Measurements from ENCODE around the gene CYLD.
A peak's percentile ranks its signal among the peaks of the same experiment; 100 is the strongest.

CYLD gene

DNA sequence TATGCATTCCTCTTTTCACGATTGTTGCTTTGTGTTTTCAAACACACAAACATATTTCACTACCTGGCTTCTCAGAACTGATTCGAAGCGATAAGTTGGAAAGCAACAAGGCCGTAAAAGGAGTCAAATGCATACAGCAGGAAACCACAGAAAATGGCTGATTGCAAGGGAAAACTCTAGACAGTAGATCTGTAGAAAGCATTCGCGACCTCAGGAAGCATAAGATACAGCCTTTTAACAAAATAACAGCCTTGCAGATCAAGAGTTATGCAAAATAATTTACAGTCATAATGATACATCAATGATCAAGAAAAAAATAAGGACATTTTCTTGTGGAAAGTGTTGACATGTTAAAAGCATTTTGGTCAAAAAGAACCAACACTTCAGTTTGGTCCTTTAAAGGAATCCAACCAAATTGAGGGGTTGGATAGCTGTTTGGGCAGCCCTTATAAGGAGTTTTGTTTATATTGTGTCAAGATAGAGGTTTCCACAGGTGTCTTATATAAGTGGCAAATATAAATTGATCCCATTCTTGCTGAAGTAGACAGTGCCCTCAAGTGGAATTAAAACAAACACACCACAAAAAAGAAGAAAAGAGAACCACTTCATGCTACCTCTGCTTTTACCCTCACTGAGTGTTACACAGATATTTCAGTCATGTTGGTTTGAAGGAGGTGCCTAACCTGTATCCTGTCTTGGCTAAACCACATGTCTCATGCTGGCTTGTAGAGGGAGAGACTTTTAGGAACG lies 5.5 kb downstream of the CYLD start:
- Histone ChIP-seq H3K9me3 (no peaks in the 10 kb centered on the region), H4K20me1 (no peaks in the 10 kb centered on the region), H3K4me2 (peak overlapping the region; percentile 29), H3K4me3 (no peak overlapping the region), H3K9ac (no peak overlapping the region), H3K27ac (no peak overlapping the region), H3K36me3 (peaks cover 3% of the 10 kb centered on the region), H3K27me3 (peaks cover 17% of the 10 kb centered on the region), H3K4me1 (peaks cover 16% of the 10 kb centered on the region)
- no peak for TF ChIP-seq Cebpa-rat (IDR thresholded peaks at IDR 0.05)

DNA sequence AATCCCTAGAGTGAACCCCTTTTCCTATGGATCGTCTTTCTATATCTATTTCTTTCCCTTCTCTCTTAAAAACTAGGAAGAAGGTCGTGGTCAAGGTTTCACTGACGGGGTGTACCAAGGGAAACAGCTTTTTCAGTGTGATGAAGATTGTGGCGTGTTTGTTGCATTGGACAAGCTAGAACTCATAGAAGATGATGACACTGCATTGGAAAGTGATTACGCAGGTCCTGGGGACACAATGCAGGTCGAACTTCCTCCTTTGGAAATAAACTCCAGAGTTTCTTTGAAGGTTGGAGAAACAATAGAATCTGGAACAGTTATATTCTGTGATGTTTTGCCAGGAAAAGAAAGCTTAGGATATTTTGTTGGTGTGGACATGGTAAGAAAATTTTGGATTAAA lies 9.6 kb downstream of the CYLD start:
- Histone ChIP-seq H3K27me3 (no peaks in the 10 kb centered on the region), H3K27ac (no peak overlapping the region), H3K4me3 (no peak overlapping the region), H3K9me3 (no peaks in the 10 kb centered on the region), H3K4me1 (peaks cover 12% of the 10 kb centered on the region), H3K9ac (no peak overlapping the region), H3K4me2 (no peak overlapping the region), H4K20me1 (0 out of 2 replicates have a peak, but pooled peaks cover 5% of the 10 kb centered on the region), H3K36me3 (peaks cover 7% of the 10 kb centered on the region; the same call in 1 of the 2 replicates)
- no peak for TF ChIP-seq Cebpa-rat (IDR thresholded peaks at IDR 0.05)

GRCh38 chr16:50752471-50753235 lies 10.8 kb downstream of the CYLD start:
- H4K20me1 ChIP-seq, result 0 out of 2 replicates have a peak, but pooled peaks cover 5% of the 10 kb centered on the region
- no peaks in the 10 kb centered on the region for H3K9me3 ChIP-seq
- H3K4me2 ChIP-seq, result no peak overlapping the region
- no peak overlapping the region for H3K9ac ChIP-seq
- H3K4me1 ChIP-seq, result peaks cover 3% of the 10 kb centered on the region; the same call in 1 of the 2 replicates
- no peak for TF ChIP-seq Cebpa-rat (IDR thresholded peaks at IDR 0.05)
- peaks cover 7% of the 10 kb centered on the region; the same call in 1 of the 2 replicates for H3K36me3 ChIP-seq
- no peaks in the 10 kb centered on the region for H3K27me3 ChIP-seq
- no peak overlapping the region for H3K27ac ChIP-seq
- no peak overlapping the region for H3K4me3 ChIP-seq

DNA sequence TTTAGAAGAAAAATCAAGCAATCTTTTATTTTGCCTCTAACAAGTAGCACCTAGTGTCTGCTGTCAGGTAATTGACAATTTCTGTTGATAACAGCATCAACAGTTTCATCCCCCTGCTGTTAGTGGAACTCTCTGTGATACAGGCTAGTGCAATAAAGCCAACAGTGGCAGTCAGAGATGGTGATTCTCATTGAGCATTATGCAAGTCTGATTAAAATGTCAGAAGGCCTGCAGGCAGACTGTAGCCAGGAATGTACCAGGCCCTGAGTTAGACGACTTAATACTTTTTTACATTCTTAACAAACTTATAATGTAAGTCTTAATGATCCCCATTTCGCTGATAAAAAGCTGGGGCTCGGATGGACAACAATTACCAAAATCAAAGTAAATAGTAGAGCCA lies 14.6 kb downstream of the CYLD start:
- H3K36me3 ChIP-seq, result peaks cover 4% of the 10 kb centered on the region; the same call in 1 of the 2 replicates
- H3K4me2 ChIP-seq, result no peak overlapping the region
- 0 out of 2 replicates have a peak, but pooled peaks cover 5% of the 10 kb centered on the region for H4K20me1 ChIP-seq
- H3K9me3 ChIP-seq, result no peaks in the 10 kb centered on the region
- H3K27ac ChIP-seq, result no peak overlapping the region
- no peak for TF ChIP-seq Cebpa-rat (IDR thresholded peaks at IDR 0.05)
- H3K4me1 ChIP-seq, result no peaks in the 10 kb centered on the region
- H3K9ac ChIP-seq, result no peak overlapping the region
- no peak overlapping the region for H3K4me3 ChIP-seq
- no peaks in the 10 kb centered on the region for H3K27me3 ChIP-seq

DNA sequence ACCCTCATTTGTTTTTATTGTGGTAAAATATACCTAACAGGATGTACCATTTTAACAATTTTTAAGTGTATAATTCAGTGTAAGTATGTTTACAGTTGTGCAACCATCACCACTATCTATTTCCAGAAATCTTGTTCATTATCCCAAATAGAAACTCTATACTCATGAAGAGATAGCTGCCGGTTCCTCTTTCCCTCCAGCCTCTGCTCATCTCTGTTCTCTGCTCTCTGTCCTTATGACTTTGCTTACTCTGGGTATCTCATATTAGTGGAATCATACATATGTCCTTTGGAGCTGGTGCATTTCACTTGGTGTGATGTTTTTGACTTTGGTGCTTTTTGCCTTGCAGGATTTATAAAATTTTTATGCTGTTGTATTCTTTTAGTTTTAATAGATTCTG lies 19.4 kb downstream of the CYLD start:
- Histone ChIP-seq H3K4me3 (no peak overlapping the region), H3K9ac (no peak overlapping the region), H3K4me2 (no peak overlapping the region), H3K27ac (no peak overlapping the region), H3K4me1 (no peaks in the 10 kb centered on the region), H4K20me1 (no peaks in the 10 kb centered on the region), H3K9me3 (peaks cover 14% of the 10 kb centered on the region), H3K36me3 (peaks cover 13% of the 10 kb centered on the region), H3K27me3 (no peaks in the 10 kb centered on the region)
- TF ChIP-seq Cebpa-rat (IDR thresholded peaks at IDR 0.05), result no peak

- no peaks in the 10 kb centered on the region for H3K27me3 ChIP-seq
- H3K9ac ChIP-seq, result no peak overlapping the region
- TF ChIP-seq Cebpa-rat (IDR thresholded peaks at IDR 0.05), result no peak
- peaks cover 23% of the 10 kb centered on the region for H3K9me3 ChIP-seq
- H3K36me3 ChIP-seq, result peaks cover 23% of the 10 kb centered on the region
- H3K4me2 ChIP-seq, result no peak overlapping the region
- H3K4me3 ChIP-seq, result no peak overlapping the region
- no peaks in the 10 kb centered on the region for H4K20me1 ChIP-seq
- no peak overlapping the region for H3K27ac ChIP-seq
- no peaks in the 10 kb centered on the region for H3K4me1 ChIP-seq
Observed at GRCh38 chr16:50762241-50762640, 20.4 kb downstream of the CYLD start.

DNA sequence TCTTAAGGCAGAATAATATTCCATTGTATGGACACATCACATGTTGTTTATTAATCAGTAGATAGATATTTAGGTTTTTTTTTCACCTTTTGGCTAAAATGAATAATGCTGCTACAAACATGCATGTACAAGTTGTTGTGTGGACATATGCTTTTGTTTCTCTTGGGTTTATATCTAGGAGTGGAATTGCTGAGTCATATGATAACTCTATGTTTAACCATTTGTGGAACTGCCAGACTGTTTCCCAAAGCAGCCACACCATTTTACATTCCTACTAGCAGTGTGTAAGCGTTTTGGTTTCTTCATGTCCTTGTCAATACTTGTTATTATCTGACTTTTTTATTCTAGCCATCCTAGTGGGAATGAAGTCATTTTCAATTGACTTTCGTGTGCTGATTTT lies 21.3 kb downstream of the CYLD start:
- H3K9me3 ChIP-seq, result peaks cover 23% of the 10 kb centered on the region
- no peaks in the 10 kb centered on the region for H3K4me1 ChIP-seq
- no peak overlapping the region for H3K4me3 ChIP-seq
- H3K4me2 ChIP-seq, result no peak overlapping the region
- H4K20me1 ChIP-seq, result no peaks in the 10 kb centered on the region
- H3K27ac ChIP-seq, result no peak overlapping the region
- H3K27me3 ChIP-seq, result no peaks in the 10 kb centered on the region
- TF ChIP-seq Cebpa-rat (IDR thresholded peaks at IDR 0.05), result no peak
- H3K9ac ChIP-seq, result no peak overlapping the region
- H3K36me3 ChIP-seq, result peaks cover 23% of the 10 kb centered on the region

DNA sequence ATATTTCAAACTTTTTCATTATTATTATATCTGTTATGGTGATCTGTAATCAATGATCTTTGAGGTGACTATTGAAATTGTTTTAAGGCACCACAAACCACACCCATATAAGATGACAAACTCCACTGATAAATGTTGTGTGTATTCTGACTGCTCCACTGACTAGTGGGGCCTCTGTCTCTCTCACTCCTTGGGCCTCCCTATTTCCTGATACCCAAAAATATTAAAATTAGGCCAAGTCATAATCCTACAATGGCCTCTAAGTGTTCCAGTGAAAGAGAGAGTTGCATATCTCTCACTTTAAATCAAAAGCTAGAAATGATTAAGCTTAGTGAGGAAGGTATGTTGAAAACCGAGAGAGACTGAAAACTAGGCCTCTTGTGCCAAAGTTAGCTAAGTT lies 23.4 kb downstream of the CYLD start:
- Histone ChIP-seq H3K27ac (no peak overlapping the region), H3K4me2 (no peak overlapping the region), H3K4me1 (no peaks in the 10 kb centered on the region), H3K4me3 (no peak overlapping the region), H3K27me3 (no peaks in the 10 kb centered on the region), H3K9ac (no peak overlapping the region), H4K20me1 (no peaks in the 10 kb centered on the region), H3K9me3 (peaks cover 34% of the 10 kb centered on the region), H3K36me3 (peaks cover 23% of the 10 kb centered on the region)
- no peak for TF ChIP-seq Cebpa-rat (IDR thresholded peaks at IDR 0.05)

DNA sequence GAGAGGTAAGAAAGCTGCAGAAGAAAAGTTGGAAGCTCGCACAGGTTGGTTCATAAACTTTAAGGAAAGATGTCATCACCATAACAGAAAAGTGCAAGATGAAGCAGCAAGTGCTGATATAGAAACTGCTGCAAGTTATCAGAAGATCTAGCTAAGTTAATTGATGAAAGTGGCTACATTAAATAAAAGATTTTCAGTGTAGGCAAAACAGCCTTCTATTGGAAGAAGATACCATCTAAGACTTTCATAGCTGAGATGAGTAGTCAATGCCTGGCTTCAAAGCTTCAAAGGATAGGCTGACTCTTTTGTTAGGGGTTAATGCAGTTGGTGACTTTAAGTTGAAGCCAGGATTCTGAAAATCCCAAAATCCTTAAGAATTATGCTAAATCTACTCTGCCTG lies 24.0 kb downstream of the CYLD start:
- H3K4me2 ChIP-seq, result no peak overlapping the region
- no peak for TF ChIP-seq Cebpa-rat (IDR thresholded peaks at IDR 0.05)
- no peak overlapping the region for H3K27ac ChIP-seq
- H3K9ac ChIP-seq, result no peak overlapping the region
- no peak overlapping the region for H3K4me3 ChIP-seq
- H4K20me1 ChIP-seq, result no peaks in the 10 kb centered on the region
- peaks cover 34% of the 10 kb centered on the region for H3K9me3 ChIP-seq
- H3K36me3 ChIP-seq, result peaks cover 23% of the 10 kb centered on the region
- H3K4me1 ChIP-seq, result no peaks in the 10 kb centered on the region
- H3K27me3 ChIP-seq, result no peaks in the 10 kb centered on the region

- Histone ChIP-seq H3K9ac (no peak overlapping the region), H3K27ac (no peak overlapping the region), H3K4me1 (no peaks in the 10 kb centered on the region), H3K4me3 (no peak overlapping the region), H3K4me2 (no peak overlapping the region), H3K36me3 (peaks cover 23% of the 10 kb centered on the region), H3K27me3 (no peaks in the 10 kb centered on the region), H4K20me1 (no peaks in the 10 kb centered on the region), H3K9me3 (peaks cover 34% of the 10 kb centered on the region)
- TF ChIP-seq Cebpa-rat (IDR thresholded peaks at IDR 0.05), result no peak
Observed at GRCh38 chr16:50767197-50767596, 25.3 kb downstream of the CYLD start.
